ENCODE results near the gene RILP. TPM values are rescaled to one million over a fixed set of nuclear protein-coding genes. Genes with fewer than 3 reads are reported as not detected.

The RILP gene
- total RNA-seq, 1 experiment from 2014 or later, result 27.6 TPM

DNA sequence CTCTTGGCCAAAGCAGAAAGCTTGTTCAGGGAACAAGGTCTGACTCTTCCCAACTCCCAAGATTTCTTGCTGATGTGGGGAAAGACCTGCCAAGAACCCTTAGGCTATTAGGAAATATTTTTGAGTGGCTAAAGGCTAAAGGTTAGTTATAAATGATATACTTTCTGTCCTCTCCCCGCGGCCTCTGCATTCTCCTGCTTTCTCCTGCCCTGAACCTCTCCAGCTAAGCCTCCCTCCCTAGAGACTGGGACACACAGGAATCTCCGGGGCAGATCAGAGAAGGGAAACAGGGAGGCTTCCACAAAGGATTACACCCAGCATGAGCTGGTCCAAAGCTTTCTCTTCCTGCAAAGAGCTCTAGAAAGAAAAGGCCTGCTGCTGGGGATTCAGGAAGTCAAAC, 23.3 kb downstream of the RILP start:
- H3K4me1 ChIP-seq (ENCODE audit: insufficient read depth, low read length), result no peaks in the 10 kb centered on the region
- H3K27ac ChIP-seq (ENCODE audit: low read length), result no peak overlapping the region
- ChIA-PET POLR2A (ENCODE audit: unreplicated experiment) (interaction anchor here (0.6 kb wide), 1 partner anchor 60 kb away, joined by 3 read pairs; no protein-coding TSS in a partner anchor), CTCF (interaction anchor here (0.8 kb wide), 1 partner anchor 52 kb away, joined by 6 read pairs; no protein-coding TSS in a partner anchor)
- H3K9ac ChIP-seq (ENCODE audit: low read length), result no peak overlapping the region
- no peaks in the 10 kb centered on the region for H3K79me2 ChIP-seq (ENCODE audit: low read length)
- H2AFZ ChIP-seq (ENCODE audit: low read length), result no peak overlapping the region
- H3K36me3 ChIP-seq (ENCODE audit: low read depth, low read length), result no peaks in the 10 kb centered on the region; the same call in 1 of the 2 replicates
- H3K9me2 ChIP-seq (replicated peaks; ENCODE audit: low read length), result no peaks in the 10 kb centered on the region
- no peak overlapping the region for H3K4me2 ChIP-seq (ENCODE audit: low read length)
- intact Hi-C loops (cut with micrococcal nuclease), result no loop called here
- DNase-seq (no peak), ATAC-seq (no peak)
- TF ChIP-seq EZH2phosphoT487 (IDR thresholded peaks at IDR 0.05; ENCODE audit: borderline replicate concordance, low read length) (no peak), EZH2 (IDR thresholded peaks at IDR 0.05; ENCODE audit: low read length, unreplicated experiment) (no peak)
- H4K20me1 ChIP-seq (ENCODE audit: low read length), result no peaks in the 10 kb centered on the region
- H3K27me3 ChIP-seq (ENCODE audit: low read length), result no peaks in the 10 kb centered on the region
- H3K9me3 ChIP-seq (ENCODE audit: low read length), result no peaks in the 10 kb centered on the region
- H3F3A ChIP-seq (ENCODE audit: low read length, unreplicated experiment), result no peaks in the 10 kb centered on the region
- BruUV-seq (replicated peaks), result no TSS peak
- H3K4me3 ChIP-seq (ENCODE audit: low read length), result no peak overlapping the region

DNA sequence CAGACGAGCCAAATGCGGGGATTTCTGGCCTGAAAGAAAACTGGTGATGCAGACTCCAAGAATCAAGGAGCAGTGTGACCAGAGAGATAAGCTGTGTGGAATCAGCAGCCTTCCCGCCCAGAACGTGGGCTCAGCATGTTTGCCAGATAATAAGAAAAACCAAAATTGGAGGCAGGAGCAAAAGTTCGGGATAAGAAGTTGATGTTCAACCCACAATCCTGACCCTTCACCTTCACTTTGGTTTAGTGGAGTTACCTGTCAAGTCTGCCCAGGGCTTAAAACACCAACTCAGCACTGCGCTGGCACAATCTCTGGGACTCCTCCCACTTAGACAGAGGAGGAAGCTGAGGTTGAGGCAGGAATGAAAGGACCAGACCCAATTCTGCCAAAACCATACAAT, 24.1 kb downstream of the RILP start:
- no TSS peak for BruUV-seq (replicated peaks)

DNA sequence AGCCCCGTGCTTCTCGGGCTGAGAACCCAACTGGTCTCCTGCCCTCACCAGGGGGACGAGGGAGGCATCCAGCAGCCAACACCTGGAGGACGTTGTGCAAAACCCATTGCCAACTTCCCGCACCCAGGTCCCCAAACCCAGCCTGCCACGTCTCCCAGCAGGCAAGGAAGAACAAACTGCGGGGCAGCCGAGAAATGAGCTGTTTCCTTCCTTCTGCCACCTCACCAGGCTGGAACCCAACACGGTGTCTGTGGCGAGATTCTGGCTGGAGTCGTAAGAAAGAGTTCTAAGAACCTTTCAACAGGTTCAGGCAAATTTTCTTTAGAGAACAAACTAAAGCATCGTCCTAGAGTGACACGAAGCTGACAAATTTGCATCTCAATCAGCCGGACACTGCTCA, 24.6 kb downstream of the RILP start:
- intact Hi-C loops (cut with micrococcal nuclease), result no loop called here
- no peaks in the 10 kb centered on the region for H3K9me2 ChIP-seq (replicated peaks; ENCODE audit: low read length)
- TF ChIP-seq, protein P1, sequence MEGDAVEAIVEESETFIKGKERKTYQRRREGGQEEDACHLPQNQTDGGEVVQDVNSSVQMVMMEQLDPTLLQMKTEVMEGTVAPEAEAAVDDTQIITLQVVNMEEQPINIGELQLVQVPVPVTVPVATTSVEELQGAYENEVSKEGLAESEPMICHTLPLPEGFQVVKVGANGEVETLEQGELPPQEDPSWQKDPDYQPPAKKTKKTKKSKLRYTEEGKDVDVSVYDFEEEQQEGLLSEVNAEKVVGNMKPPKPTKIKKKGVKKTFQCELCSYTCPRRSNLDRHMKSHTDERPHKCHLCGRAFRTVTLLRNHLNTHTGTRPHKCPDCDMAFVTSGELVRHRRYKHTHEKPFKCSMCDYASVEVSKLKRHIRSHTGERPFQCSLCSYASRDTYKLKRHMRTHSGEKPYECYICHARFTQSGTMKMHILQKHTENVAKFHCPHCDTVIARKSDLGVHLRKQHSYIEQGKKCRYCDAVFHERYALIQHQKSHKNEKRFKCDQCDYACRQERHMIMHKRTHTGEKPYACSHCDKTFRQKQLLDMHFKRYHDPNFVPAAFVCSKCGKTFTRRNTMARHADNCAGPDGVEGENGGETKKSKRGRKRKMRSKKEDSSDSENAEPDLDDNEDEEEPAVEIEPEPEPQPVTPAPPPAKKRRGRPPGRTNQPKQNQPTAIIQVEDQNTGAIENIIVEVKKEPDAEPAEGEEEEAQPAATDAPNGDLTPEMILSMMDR (conservative IDR thresholded peaks at IDR 0.05; ENCODE audit: low read depth, low read length), result no peak
- TF ChIP-seq EZH2phosphoT487 (IDR thresholded peaks at IDR 0.05; ENCODE audit: borderline replicate concordance, low read length) (no peak), EZH2 (IDR thresholded peaks at IDR 0.05; ENCODE audit: low read length, unreplicated experiment) (no peak)
- no peak for DNase-seq
- H3K36me3 ChIP-seq (ENCODE audit: low read depth, low read length), result no peaks in the 10 kb centered on the region; the same call in 1 of the 2 replicates
- H3K9ac ChIP-seq (ENCODE audit: low read length), result no peak overlapping the region
- H3K27me3 ChIP-seq (ENCODE audit: low read length), result no peaks in the 10 kb centered on the region
- H3K4me3 ChIP-seq (ENCODE audit: low read length), result no peak overlapping the region
- H4K20me1 ChIP-seq (ENCODE audit: low read length), result no peaks in the 10 kb centered on the region
- ATAC-seq, result no peak
- H3K9me3 ChIP-seq (ENCODE audit: low read length), result no peaks in the 10 kb centered on the region
- no peaks in the 10 kb centered on the region for H3K79me2 ChIP-seq (ENCODE audit: low read length)
- H2AFZ ChIP-seq (ENCODE audit: low read length), result no peak overlapping the region
- no peaks in the 10 kb centered on the region for H3K4me1 ChIP-seq (ENCODE audit: insufficient read depth, low read length)
- ChIA-PET CTCF (no interaction called here), POLR2A (ENCODE audit: unreplicated experiment) (no interaction called here)
- no peaks in the 10 kb centered on the region for H3F3A ChIP-seq (ENCODE audit: low read length, unreplicated experiment)
- H3K4me2 ChIP-seq (ENCODE audit: low read length), result no peak overlapping the region
- H3K27ac ChIP-seq (ENCODE audit: low read length), result no peak overlapping the region
- no TSS peak for BruUV-seq (replicated peaks)

More for the DNA sequence above, 24.1 kb downstream of the RILP start:
- Histone ChIP-seq H3K27ac (ENCODE audit: low read length) (no peak overlapping the region), H2AFZ (ENCODE audit: low read length) (no peak overlapping the region), H3K27me3 (ENCODE audit: low read length) (no peaks in the 10 kb centered on the region), H3K4me1 (ENCODE audit: insufficient read depth, low read length) (no peaks in the 10 kb centered on the region), H3K36me3 (ENCODE audit: low read depth, low read length) (no peaks in the 10 kb centered on the region; the same call in 1 of the 2 replicates), H3K9me2 (replicated peaks; ENCODE audit: low read length) (no peaks in the 10 kb centered on the region), H3K4me2 (ENCODE audit: low read length) (no peak overlapping the region), H3K9me3 (ENCODE audit: low read length) (no peaks in the 10 kb centered on the region), H3K79me2 (ENCODE audit: low read length) (no peaks in the 10 kb centered on the region), H4K20me1 (ENCODE audit: low read length) (no peaks in the 10 kb centered on the region), H3K4me3 (ENCODE audit: low read length) (no peak overlapping the region), H3F3A (ENCODE audit: low read length, unreplicated experiment) (no peaks in the 10 kb centered on the region), H3K9ac (ENCODE audit: low read length) (no peak overlapping the region)
- DNase-seq (no peak), ATAC-seq (no peak)
- ChIA-PET POLR2A (ENCODE audit: unreplicated experiment) (no interaction called here), CTCF (no interaction called here)
- intact Hi-C loops (cut with micrococcal nuclease), result no loop called here
- TF ChIP-seq EZH2 (IDR thresholded peaks at IDR 0.05; ENCODE audit: low read length, unreplicated experiment), result no peak
- TF ChIP-seq EZH2phosphoT487 (IDR thresholded peaks at IDR 0.05; ENCODE audit: borderline replicate concordance, low read length), result no peak
- TF ChIP-seq, protein P1 (conservative IDR thresholded peaks at IDR 0.05; ENCODE audit: low read depth, low read length), result no peak

Measured in PC-3 (cell line).